Neural progenitor cell (in vitro differentiated cells): ENCODE results near the gene POU6F1. TPM values are rescaled to one million over a fixed set of nuclear protein-coding genes. Genes with fewer than 3 reads are reported as not detected.

Experiments used
- DNase-seq: peaks from one replicate; pipeline ENCODE4 v3.0.0-alpha.2; 2016; ENCODE audit warnings: low spot score
- H2AFZ ChIP-seq: fragments of 200-600 bp; sonication (generic); replicated peaks from 2 replicates; pipeline ENCODE4 v1.6.1; 2016; ENCODE audit warnings: antibody characterized with exemption
- H3F3A ChIP-seq: fragments of 200-600 bp; sonication (generic); 2 replicates; pipeline ENCODE4 v1.6.1; 2016; ENCODE audit warnings: antibody characterized with exemption, low read depth
- H3K27ac ChIP-seq: fragments of 200-600 bp; sonication (generic); 2 replicates; pipeline ENCODE4 v1.5.1; 2016; ENCODE audit warnings: mild to moderate bottlenecking
- H3K27me3 ChIP-seq: fragments of 200-600 bp; sonication (generic); 2 replicates; pipeline ENCODE4 v1.6.1; 2016; ENCODE audit warnings: mild to moderate bottlenecking, moderate library complexity
- H3K36me3 ChIP-seq: fragments of 200-600 bp; sonication (generic); 2 replicates; pipeline ENCODE4 v1.5.1; 2016
- H3K4me1 ChIP-seq: fragments of 200-600 bp; sonication (generic); 2 replicates; pipeline ENCODE4 v1.6.1; 2016; ENCODE audit warnings: mixed run types
- H3K4me2 ChIP-seq: fragments of 200-600 bp; sonication (generic); 2 replicates; pipeline ENCODE4 v1.6.1; 2016
- H3K4me3 ChIP-seq: fragments of 200-600 bp; sonication (generic); 2 replicates; pipeline ENCODE4 v1.5.1; 2016
- H3K79me2 ChIP-seq: fragments of 200-600 bp; sonication (generic); 2 replicates; pipeline ENCODE4 v1.6.1; 2016; ENCODE audit warnings: low read depth
- H3K9ac ChIP-seq: fragments of 200-600 bp; sonication (generic); 2 replicates; pipeline ENCODE4 v1.6.1; 2016
- H3K9me3 ChIP-seq: fragments of 200-600 bp; sonication (generic); 2 replicates; pipeline ENCODE4 v1.5.1; 2016; ENCODE audit warnings: low read depth
- H4K20me1 ChIP-seq: fragments of 200-600 bp; sonication (generic); 2 replicates; pipeline ENCODE4 v1.6.1; 2016; ENCODE audit warnings: low read depth
- H3K27ac Mint-ChIP-seq: 3 replicates; pipeline ENCODE4 v1.8.0; 2021; ENCODE audit warnings: mixed read lengths
- H3K27me3 Mint-ChIP-seq: 2 replicates; pipeline ENCODE4 v1.8.0; 2022; ENCODE audit warnings: low read depth, mild to moderate bottlenecking, inconsistent platforms, moderate library complexity, mixed read lengths; ENCODE audit not compliant: insufficient read depth
- H3K36me3 Mint-ChIP-seq: 3 replicates; pipeline ENCODE4 v1.8.0; 2021; ENCODE audit warnings: mixed read lengths
- H3K4me1 Mint-ChIP-seq: 3 replicates; pipeline ENCODE4 v1.8.0; 2021; ENCODE audit warnings: mixed read lengths
- H3K4me3 Mint-ChIP-seq: 3 replicates; pipeline ENCODE4 v1.8.0; 2021; ENCODE audit warnings: mild to moderate bottlenecking, moderate library complexity, mixed read lengths
- H3K9me3 Mint-ChIP-seq: 3 replicates; pipeline ENCODE4 v1.8.0; 2020; ENCODE audit warnings: mixed read lengths
- EZH2 ChIP-seq: fragments of 200-600 bp; sonication (generic); IDR thresholded peaks from 2 replicates; pipeline ENCODE4 v1.6.1; 2017; ENCODE audit warnings: antibody characterized with exemption, mild to moderate bottlenecking, moderate library complexity
- EZH2phosphoT487 ChIP-seq: fragments of 200-600 bp; sonication (generic); IDR thresholded peaks from 2 replicates; pipeline ENCODE4 v1.6.1; 2017; ENCODE audit warnings: antibody characterized with exemption
- total RNA-seq: library from RNA; depleted of rRNA; stranded (reverse); fragments of >200 nt; gene quantifications from 2 replicates; pipeline ENCODE4 v1.2.3, GENCODE V29; 2015; ENCODE audit warnings: low replicate concordance
- TF ChIP-seq, protein P1 (sequence below): fragments of 200-600 bp; sonication (generic); IDR thresholded peaks from 2 replicates; pipeline ENCODE4 v1.5.1; 2017; ENCODE audit warnings: antibody characterized with exemption, mild to moderate bottlenecking

The POU6F1 gene
- total RNA-seq, 1 donor from 2014 or later, result 1.6 TPM

- no peak overlapping the region for H3K4me3 ChIP-seq
- Mint-ChIP-seq H3K27me3 (no peaks in the 10 kb centered on the region), H3K36me3 (no peaks in the 10 kb centered on the region), H3K9me3 (no peaks in the 10 kb centered on the region), H3K27ac (peak overlapping the region; percentile 52), H3K4me1 (peaks cover 11% of the 10 kb centered on the region), H3K4me3 (no peak overlapping the region)
- H3F3A ChIP-seq, result no peaks in the 10 kb centered on the region
- H3K27me3 ChIP-seq, result no peaks in the 10 kb centered on the region
- H3K4me1 ChIP-seq, result no peaks in the 10 kb centered on the region
- H3K9ac ChIP-seq, result no peak overlapping the region
- no peak overlapping the region for H3K27ac ChIP-seq
- no peak overlapping the region for H2AFZ ChIP-seq
- H4K20me1 ChIP-seq, result no peaks in the 10 kb centered on the region
- H3K4me2 ChIP-seq, result no peak overlapping the region
- H3K36me3 ChIP-seq, result no peaks in the 10 kb centered on the region
- DNase-seq, result no peak
- H3K79me2 ChIP-seq, result no peaks in the 10 kb centered on the region
- TF ChIP-seq EZH2phosphoT487, result no peak
- TF ChIP-seq EZH2, result no peak
- TF ChIP-seq, protein P1, sequence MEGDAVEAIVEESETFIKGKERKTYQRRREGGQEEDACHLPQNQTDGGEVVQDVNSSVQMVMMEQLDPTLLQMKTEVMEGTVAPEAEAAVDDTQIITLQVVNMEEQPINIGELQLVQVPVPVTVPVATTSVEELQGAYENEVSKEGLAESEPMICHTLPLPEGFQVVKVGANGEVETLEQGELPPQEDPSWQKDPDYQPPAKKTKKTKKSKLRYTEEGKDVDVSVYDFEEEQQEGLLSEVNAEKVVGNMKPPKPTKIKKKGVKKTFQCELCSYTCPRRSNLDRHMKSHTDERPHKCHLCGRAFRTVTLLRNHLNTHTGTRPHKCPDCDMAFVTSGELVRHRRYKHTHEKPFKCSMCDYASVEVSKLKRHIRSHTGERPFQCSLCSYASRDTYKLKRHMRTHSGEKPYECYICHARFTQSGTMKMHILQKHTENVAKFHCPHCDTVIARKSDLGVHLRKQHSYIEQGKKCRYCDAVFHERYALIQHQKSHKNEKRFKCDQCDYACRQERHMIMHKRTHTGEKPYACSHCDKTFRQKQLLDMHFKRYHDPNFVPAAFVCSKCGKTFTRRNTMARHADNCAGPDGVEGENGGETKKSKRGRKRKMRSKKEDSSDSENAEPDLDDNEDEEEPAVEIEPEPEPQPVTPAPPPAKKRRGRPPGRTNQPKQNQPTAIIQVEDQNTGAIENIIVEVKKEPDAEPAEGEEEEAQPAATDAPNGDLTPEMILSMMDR, result no peak
- no peaks in the 10 kb centered on the region for H3K9me3 ChIP-seq
Observed at GRCh38 chr12:51197736-51198567, 19.9 kb downstream of the POU6F1 start.

DNA sequence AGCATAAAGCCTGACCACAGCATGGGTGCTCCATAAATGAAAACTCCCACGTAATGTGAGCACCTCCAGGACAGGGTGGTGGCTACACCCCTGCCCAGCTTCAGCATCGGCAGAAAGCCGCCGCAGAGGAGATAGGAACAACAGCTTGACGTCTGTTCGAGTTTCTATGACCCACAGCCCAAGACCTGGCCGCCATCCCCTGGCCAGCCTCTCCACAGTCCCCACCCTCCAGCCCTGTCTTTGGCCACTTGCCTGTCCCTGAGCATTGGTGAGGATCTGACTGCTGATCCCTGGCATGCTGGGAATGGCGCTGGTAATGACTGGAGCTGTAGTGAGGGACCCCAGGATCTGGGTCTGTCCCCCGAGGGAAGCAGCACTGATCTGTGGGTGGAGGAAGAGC is 21.3 kb downstream of the POU6F1 start:
- no peaks in the 10 kb centered on the region for H3K36me3 ChIP-seq
- Mint-ChIP-seq H3K36me3 (no peaks in the 10 kb centered on the region), H3K27ac (peak overlapping the region; percentile 89), H3K4me1 (peaks cover 11% of the 10 kb centered on the region), H3K27me3 (no peaks in the 10 kb centered on the region), H3K9me3 (no peaks in the 10 kb centered on the region), H3K4me3 (no peak overlapping the region)
- H3K27me3 ChIP-seq, result no peaks in the 10 kb centered on the region
- H3K4me2 ChIP-seq, result no peak overlapping the region
- no peak overlapping the region for H3K27ac ChIP-seq
- no peaks in the 10 kb centered on the region for H4K20me1 ChIP-seq
- no peaks in the 10 kb centered on the region for H3F3A ChIP-seq
- no peak overlapping the region for H3K9ac ChIP-seq
- no peaks in the 10 kb centered on the region for H3K4me1 ChIP-seq
- DNase-seq, result no peak
- H3K4me3 ChIP-seq, result no peak overlapping the region
- H3K79me2 ChIP-seq, result no peaks in the 10 kb centered on the region
- TF ChIP-seq EZH2phosphoT487 (no peak), EZH2 (no peak)
- TF ChIP-seq, protein P1, result no peak
- no peaks in the 10 kb centered on the region for H3K9me3 ChIP-seq
- H2AFZ ChIP-seq, result no peak overlapping the region

- Histone ChIP-seq H3K4me3 (no peak overlapping the region), H3K4me2 (no peak overlapping the region), H4K20me1 (no peaks in the 10 kb centered on the region), H3K79me2 (no peaks in the 10 kb centered on the region), H2AFZ (no peak overlapping the region), H3K9ac (no peak overlapping the region), H3K27ac (no peak overlapping the region), H3K36me3 (no peaks in the 10 kb centered on the region), H3K9me3 (no peaks in the 10 kb centered on the region), H3K27me3 (no peaks in the 10 kb centered on the region), H3K4me1 (no peaks in the 10 kb centered on the region), H3F3A (no peaks in the 10 kb centered on the region)
- H3K4me3 Mint-ChIP-seq, result no peak overlapping the region
- H3K36me3 Mint-ChIP-seq, result no peaks in the 10 kb centered on the region
- TF ChIP-seq EZH2phosphoT487 (no peak), EZH2 (no peak)
- TF ChIP-seq, protein P1, result no peak
- no peaks in the 10 kb centered on the region for H3K9me3 Mint-ChIP-seq
- DNase-seq, result no peak
- peaks cover 14% of the 10 kb centered on the region for H3K4me1 Mint-ChIP-seq
- H3K27ac Mint-ChIP-seq, result no peak overlapping the region
- no peaks in the 10 kb centered on the region for H3K27me3 Mint-ChIP-seq
Observed at GRCh38 chr12:51195841-51196240, 22.0 kb downstream of the POU6F1 start.
